ENCODE measurements around the gene SMURF2.

- no peak for TF ChIP-seq CTCF (IDR thresholded peaks at IDR 0.05; ENCODE audit: poor library complexity)
- TF ChIP-seq EZH2 (IDR thresholded peaks at IDR 0.05; ENCODE audit: borderline replicate concordance) = no peak
- no peak for TF ChIP-seq EZH2phosphoT487 (IDR thresholded peaks at IDR 0.05; ENCODE audit: low read depth, severe bottlenecking, unreplicated experiment)
Observed at GRCh38 chr17:64555281-64555680, 106.8 kb downstream of the SMURF2 start.

Measured in hepatocyte (in vitro differentiated cells).